ENCODE results near the gene NFKBIL1. TPM values are rescaled to one million over a fixed set of nuclear protein-coding genes. Genes with fewer than 3 reads are reported as not detected.

Gene NFKBIL1
- total RNA-seq, 1 experiment from 2014 or later: 15.1 TPM

DNA sequence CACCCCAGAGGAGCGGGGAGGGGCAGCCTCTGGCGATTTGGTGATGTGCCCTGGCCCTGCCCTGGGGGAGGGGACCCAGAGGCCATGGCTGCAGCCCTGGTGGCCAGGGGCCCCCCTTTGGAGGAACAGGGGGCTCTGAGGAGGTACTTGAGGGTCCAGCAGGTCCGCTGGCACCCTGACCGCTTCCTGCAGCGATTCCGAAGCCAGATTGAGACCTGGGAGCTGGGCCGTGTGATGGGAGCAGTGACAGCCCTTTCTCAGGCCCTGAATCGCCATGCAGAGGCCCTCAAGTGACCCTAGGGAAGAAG, 10.9 kb downstream of the NFKBIL1 start:
- H3K14ac ChIP-seq (ENCODE audit: insufficient read depth, low read length): no peak overlapping the region
- TF ChIP-seq, protein P1, sequence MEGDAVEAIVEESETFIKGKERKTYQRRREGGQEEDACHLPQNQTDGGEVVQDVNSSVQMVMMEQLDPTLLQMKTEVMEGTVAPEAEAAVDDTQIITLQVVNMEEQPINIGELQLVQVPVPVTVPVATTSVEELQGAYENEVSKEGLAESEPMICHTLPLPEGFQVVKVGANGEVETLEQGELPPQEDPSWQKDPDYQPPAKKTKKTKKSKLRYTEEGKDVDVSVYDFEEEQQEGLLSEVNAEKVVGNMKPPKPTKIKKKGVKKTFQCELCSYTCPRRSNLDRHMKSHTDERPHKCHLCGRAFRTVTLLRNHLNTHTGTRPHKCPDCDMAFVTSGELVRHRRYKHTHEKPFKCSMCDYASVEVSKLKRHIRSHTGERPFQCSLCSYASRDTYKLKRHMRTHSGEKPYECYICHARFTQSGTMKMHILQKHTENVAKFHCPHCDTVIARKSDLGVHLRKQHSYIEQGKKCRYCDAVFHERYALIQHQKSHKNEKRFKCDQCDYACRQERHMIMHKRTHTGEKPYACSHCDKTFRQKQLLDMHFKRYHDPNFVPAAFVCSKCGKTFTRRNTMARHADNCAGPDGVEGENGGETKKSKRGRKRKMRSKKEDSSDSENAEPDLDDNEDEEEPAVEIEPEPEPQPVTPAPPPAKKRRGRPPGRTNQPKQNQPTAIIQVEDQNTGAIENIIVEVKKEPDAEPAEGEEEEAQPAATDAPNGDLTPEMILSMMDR (conservative IDR thresholded peaks at IDR 0.05): no peak
- H2AFZ ChIP-seq (ENCODE audit: low read length): no peak overlapping the region
- peaks cover 4 to 18% of the 10 kb centered on the region in 2 experiments; a peak in 3 of 4 replicates for H3K4me1 Mint-ChIP-seq
- peaks cover 4% of the 10 kb centered on the region; the same call in 1 of the 2 replicates for H3K4me1 ChIP-seq (ENCODE audit: insufficient read depth, low read length)
- H3K4me3 Mint-ChIP-seq: no peak overlapping the region
- no peak overlapping the region for H4K5ac ChIP-seq (ENCODE audit: insufficient read length, low read depth, low read length)
- no peak overlapping the region for H2BK5ac ChIP-seq (ENCODE audit: insufficient read length, low read length)
- H3K27ac ChIP-seq (ENCODE audit: insufficient read length, low read depth, low read length): no peak overlapping the region
- H2BK120ac ChIP-seq (ENCODE audit: low read depth, low read length, poor library complexity, severe bottlenecking): no peak overlapping the region
- H3K27me3 Mint-ChIP-seq (ENCODE audit: low read depth): no peaks in the 10 kb centered on the region
- H2BK15ac ChIP-seq (ENCODE audit: low read depth, low read length): no peak overlapping the region
- no peaks in the 10 kb centered on the region for H4K20me1 ChIP-seq (ENCODE audit: control insufficient read depth, insufficient read depth, insufficient read length)
- H2BK12ac ChIP-seq (ENCODE audit: insufficient read length, low read depth, low read length): no peak overlapping the region
- WGBS (ENCODE audit: extremely low coverage, insufficient read length, low lambda C conversion rate): no CpG with 5 or more reads among the region's 8 CpGs
- no peaks in the 10 kb centered on the region for H3K79me2 ChIP-seq (ENCODE audit: insufficient read depth, low read length)
- no peak overlapping the region for H3K9ac ChIP-seq (ENCODE audit: extremely low read depth, insufficient read length, low read length)
- H3K36me3 Mint-ChIP-seq (ENCODE audit: insufficient read depth in 1 of 3, low read depth in 3 of 3): peaks cover 14 to 39% (median 28%) of the 10 kb centered on the region in 3 experiments; a peak in 6 of 7 replicates
- H3K4ac ChIP-seq (ENCODE audit: low read depth, low read length): no peak overlapping the region
- no peak overlapping the region for H3K23ac ChIP-seq (ENCODE audit: insufficient read length, low read depth, low read length)
- H4K8ac ChIP-seq (replicated peaks; ENCODE audit: insufficient read length, low read depth, low read length): no peak overlapping the region
- H3K27me3 ChIP-seq (ENCODE audit: insufficient read depth, low read length): no peaks in the 10 kb centered on the region
- no peak overlapping the region for H4K91ac ChIP-seq (ENCODE audit: insufficient read length, low read depth, low read length)
- no peak overlapping the region for H3K4me2 ChIP-seq (ENCODE audit: insufficient read depth, insufficient read length, low read length)
- H3T11ph ChIP-seq (ENCODE audit: low read length): no peak overlapping the region
- no peak overlapping the region for H3K27ac Mint-ChIP-seq
- H3K9me3 Mint-ChIP-seq: no peaks in the 10 kb centered on the region
- no peak overlapping the region for H3K18ac ChIP-seq (ENCODE audit: insufficient read length, low read depth, low read length)
- no peaks in the 10 kb centered on the region for H3K23me2 ChIP-seq (ENCODE audit: insufficient read length, low read depth, low read length, poor library complexity, severe bottlenecking)
- H2BK20ac ChIP-seq (ENCODE audit: low read depth, low read length, poor library complexity, severe bottlenecking): no peak overlapping the region
- no peak for DNase-seq
- no peak overlapping the region for H3K56ac ChIP-seq (ENCODE audit: insufficient read length, low read depth, low read length)
- no peaks in the 10 kb centered on the region for H3K9me3 ChIP-seq (ENCODE audit: control insufficient read depth, low read depth, low read length)
- no peak overlapping the region for H2AK5ac ChIP-seq (ENCODE audit: insufficient read length, low read length)
- H3K79me1 ChIP-seq (ENCODE audit: insufficient read depth, low read depth, low read length, poor library complexity, severe bottlenecking): no peaks in the 10 kb centered on the region

All from H9 (cell line).